Nephron progenitor cell (in vitro differentiated cells): ENCODE measurements around the gene SHC4.

ENCODE experiments used
- DNase-seq: peaks from one replicate; pipeline ENCODE4 v3.0.0; 2021
- H3K27ac Mint-ChIP-seq: 2 replicates; pipeline ENCODE4 v1.8.0; 2021; ENCODE audit warnings: mild to moderate bottlenecking, moderate library complexity, mixed read lengths
- H3K27me3 Mint-ChIP-seq: 2 replicates; pipeline ENCODE4 v1.8.0; 2021; ENCODE audit warnings: mild to moderate bottlenecking, low read depth, mixed read lengths; ENCODE audit not compliant: poor library complexity
- H3K36me3 Mint-ChIP-seq: 2 replicates; pipeline ENCODE4 v1.8.0; 2021; ENCODE audit warnings: low read depth, mixed read lengths
- H3K4me1 Mint-ChIP-seq: 2 replicates; pipeline ENCODE4 v1.8.0; 2021; ENCODE audit warnings: mixed read lengths
- H3K4me3 Mint-ChIP-seq: 2 replicates; pipeline ENCODE4 v1.8.0; 2021; ENCODE audit warnings: mild to moderate bottlenecking, moderate library complexity, mixed read lengths
- H3K9me3 Mint-ChIP-seq: 2 replicates; pipeline ENCODE4 v1.8.0; 2021; ENCODE audit warnings: mild to moderate bottlenecking, moderate library complexity, mixed read lengths
- TF ChIP-seq, protein P1 (sequence below): fragments of 200-600 bp; sonication (generic); IDR thresholded peaks from 2 replicates; pipeline ENCODE4 v1.5.0; 2021; ENCODE audit warnings: antibody characterized with exemption

The SHC4 gene

DNA sequence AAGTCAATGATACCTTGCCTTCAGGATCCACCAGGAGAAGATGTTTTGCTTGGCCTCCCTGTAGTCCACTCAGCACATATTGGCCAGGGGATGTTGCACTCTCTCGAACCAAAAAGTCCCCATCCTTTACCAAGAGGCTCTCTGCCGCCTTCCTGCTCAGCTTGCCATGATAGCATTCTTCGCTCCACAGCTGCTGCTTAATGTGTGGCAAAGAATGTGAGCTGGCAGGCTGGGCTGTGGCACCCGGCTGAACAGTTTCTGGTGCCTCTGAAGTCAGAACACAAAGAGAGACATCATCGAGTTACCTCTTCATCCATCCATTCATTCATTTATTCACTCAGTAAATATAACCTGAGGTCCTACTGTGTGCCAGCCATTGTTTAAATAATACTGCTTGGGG, 129.0 kb downstream of the SHC4 start:
- Mint-ChIP-seq H3K36me3 (peaks cover 5% of the 10 kb centered on the region), H3K4me1 (no peaks in the 10 kb centered on the region), H3K9me3 (peaks cover 26% of the 10 kb centered on the region), H3K27me3 (peaks cover 3% of the 10 kb centered on the region), H3K4me3 (no peak overlapping the region), H3K27ac (no peak overlapping the region)
- DNase-seq, result no peak
- TF ChIP-seq, protein P1, sequence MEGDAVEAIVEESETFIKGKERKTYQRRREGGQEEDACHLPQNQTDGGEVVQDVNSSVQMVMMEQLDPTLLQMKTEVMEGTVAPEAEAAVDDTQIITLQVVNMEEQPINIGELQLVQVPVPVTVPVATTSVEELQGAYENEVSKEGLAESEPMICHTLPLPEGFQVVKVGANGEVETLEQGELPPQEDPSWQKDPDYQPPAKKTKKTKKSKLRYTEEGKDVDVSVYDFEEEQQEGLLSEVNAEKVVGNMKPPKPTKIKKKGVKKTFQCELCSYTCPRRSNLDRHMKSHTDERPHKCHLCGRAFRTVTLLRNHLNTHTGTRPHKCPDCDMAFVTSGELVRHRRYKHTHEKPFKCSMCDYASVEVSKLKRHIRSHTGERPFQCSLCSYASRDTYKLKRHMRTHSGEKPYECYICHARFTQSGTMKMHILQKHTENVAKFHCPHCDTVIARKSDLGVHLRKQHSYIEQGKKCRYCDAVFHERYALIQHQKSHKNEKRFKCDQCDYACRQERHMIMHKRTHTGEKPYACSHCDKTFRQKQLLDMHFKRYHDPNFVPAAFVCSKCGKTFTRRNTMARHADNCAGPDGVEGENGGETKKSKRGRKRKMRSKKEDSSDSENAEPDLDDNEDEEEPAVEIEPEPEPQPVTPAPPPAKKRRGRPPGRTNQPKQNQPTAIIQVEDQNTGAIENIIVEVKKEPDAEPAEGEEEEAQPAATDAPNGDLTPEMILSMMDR, result no peak

DNA sequence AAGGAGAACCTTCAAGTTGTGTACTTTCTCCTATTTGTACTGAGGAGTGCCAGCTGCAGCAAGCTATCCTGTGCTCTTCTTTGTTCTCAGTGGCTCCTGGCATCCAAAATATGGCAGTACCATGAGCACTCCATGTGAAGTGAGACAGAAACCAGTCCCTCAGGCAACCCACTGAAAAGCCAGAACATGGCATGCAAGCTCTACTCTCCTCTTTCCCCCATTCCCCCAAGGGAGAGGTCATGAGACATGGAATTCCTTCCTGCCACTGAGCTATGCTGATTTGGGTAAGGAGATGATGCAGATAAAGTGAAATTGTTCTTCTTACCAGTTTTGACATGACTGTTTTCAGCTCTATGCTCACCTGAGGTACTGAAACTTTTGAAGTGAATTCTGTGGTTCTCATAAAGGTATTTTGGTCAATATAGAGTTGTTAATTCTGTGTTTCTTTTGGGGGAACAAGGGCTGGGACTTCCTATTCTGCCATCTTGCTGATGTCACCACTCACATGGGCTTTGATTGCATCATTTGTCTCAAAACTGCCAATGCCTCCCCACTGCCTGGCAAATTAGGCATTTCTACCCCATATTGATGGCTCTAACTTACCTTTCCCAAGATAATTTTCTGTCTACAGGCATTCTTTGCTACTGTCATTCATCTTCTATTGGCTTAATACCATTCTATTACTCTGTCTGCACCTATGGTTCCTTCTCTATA, 130.0 kb downstream of the SHC4 start:
- no peak overlapping the region for H3K27ac Mint-ChIP-seq
- H3K9me3 Mint-ChIP-seq, result peaks cover 26% of the 10 kb centered on the region
- DNase-seq, result no peak
- TF ChIP-seq, protein P1, result no peak
- H3K4me1 Mint-ChIP-seq, result no peaks in the 10 kb centered on the region
- H3K27me3 Mint-ChIP-seq, result peaks cover 3% of the 10 kb centered on the region
- no peak overlapping the region for H3K4me3 Mint-ChIP-seq
- peaks cover 5% of the 10 kb centered on the region for H3K36me3 Mint-ChIP-seq

DNA sequence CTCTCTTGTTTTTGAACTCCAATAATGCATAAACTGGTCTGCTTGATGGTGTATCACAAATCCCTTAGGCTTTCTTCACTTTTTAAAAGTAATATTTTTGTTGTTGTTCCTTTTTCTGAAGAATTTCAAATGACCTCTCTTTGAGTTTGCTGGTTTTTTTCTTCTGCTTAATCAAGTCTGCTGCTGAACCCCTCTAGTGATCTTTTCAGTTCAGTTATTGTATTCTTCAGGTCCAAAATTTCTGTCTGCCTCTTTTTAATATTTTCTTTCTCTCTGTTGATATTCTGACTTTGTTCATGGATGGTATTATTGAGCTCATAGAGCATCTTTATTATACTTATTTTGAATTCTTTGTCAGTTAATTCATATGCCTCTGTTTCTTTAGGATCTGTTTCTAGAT, 131.1 kb downstream of the SHC4 start:
- Mint-ChIP-seq H3K9me3 (peaks cover 26% of the 10 kb centered on the region), H3K27me3 (peaks cover 3% of the 10 kb centered on the region), H3K4me3 (no peak overlapping the region), H3K27ac (no peak overlapping the region), H3K4me1 (no peaks in the 10 kb centered on the region), H3K36me3 (peaks cover 5% of the 10 kb centered on the region)
- TF ChIP-seq, protein P1, result no peak
- no peak for DNase-seq

DNA sequence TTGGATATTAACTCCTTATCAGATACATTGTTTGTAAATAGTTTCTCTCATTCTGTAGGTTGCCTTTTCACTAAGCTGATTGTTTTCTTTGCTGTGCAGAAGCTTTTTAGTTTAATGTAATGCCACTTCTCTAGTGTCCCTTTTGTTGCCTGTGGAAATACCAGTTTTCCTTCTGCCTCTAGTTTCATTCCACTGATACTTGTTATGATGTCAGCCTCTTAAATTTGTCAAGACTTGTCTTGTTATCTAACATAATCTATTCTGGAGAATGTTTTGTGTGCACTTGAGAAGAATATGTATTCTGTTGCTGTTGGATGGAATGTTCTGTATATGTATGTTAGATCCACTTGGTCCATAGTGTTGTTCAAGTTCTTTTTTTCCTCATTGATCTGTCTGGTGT, 134.8 kb downstream of the SHC4 start:
- no peaks in the 10 kb centered on the region for H3K4me1 Mint-ChIP-seq
- H3K4me3 Mint-ChIP-seq, result no peak overlapping the region
- H3K36me3 Mint-ChIP-seq, result peaks cover 2% of the 10 kb centered on the region
- no peak for DNase-seq
- peaks cover 23% of the 10 kb centered on the region for H3K9me3 Mint-ChIP-seq
- H3K27me3 Mint-ChIP-seq, result peaks cover 3% of the 10 kb centered on the region
- TF ChIP-seq, protein P1, result no peak
- no peak overlapping the region for H3K27ac Mint-ChIP-seq

DNA sequence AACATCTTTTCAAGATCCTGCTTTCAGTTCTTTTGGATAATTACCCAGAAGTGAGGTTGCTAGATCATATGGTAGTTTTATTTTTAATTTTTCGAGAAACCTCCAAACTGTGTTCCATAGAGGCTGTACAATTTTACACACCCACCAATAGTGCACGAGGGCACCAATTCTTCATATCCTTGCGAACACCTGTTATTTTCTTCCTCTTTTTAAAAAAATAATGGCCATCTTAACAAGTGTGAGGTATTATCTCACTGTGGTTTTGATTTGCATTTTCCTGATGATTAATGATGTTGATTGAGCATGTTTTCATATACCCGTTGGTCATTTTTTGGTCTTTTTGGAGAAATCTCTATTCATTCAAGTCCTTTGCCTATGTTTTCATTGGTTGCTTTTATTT, 135.2 kb downstream of the SHC4 start:
- no peak overlapping the region for H3K4me3 Mint-ChIP-seq
- peaks cover 3% of the 10 kb centered on the region for H3K27me3 Mint-ChIP-seq
- H3K4me1 Mint-ChIP-seq, result no peaks in the 10 kb centered on the region
- no peak for DNase-seq
- no peaks in the 10 kb centered on the region for H3K36me3 Mint-ChIP-seq
- no peak overlapping the region for H3K27ac Mint-ChIP-seq
- H3K9me3 Mint-ChIP-seq, result peaks cover 18% of the 10 kb centered on the region
- TF ChIP-seq, protein P1, result no peak

DNA sequence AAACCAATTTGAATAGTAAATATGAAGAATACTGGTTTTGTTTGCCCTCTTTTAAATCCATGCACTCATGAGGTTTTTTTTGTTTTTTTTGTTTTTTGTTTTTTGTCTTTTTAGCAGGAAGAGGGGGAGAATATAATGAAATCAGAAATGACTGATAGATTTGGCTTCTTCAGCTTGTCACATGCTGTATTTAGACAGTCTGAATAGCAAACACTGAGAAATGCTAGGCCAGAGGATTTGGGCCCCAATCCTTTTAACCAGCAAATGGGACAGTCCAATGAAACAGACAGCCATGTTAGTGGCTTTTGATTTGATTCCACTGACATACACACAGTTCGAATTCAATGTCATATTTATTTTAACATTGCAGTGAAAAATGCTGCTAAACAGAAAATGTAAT, 138.6 kb downstream of the SHC4 start:
- Mint-ChIP-seq H3K36me3 (no peaks in the 10 kb centered on the region), H3K9me3 (no peaks in the 10 kb centered on the region), H3K4me3 (no peak overlapping the region), H3K4me1 (no peaks in the 10 kb centered on the region), H3K27me3 (peaks cover 4% of the 10 kb centered on the region), H3K27ac (no peak overlapping the region)
- DNase-seq, result no peak
- TF ChIP-seq, protein P1, result no peak
